Left lung (tissue), 10 donors: ENCODE results near the gene LENG9. TPM values are rescaled to one million over a fixed set of nuclear protein-coding genes. Genes with fewer than 3 reads are reported as not detected.

Experiments used
- ATAC-seq: fragments of 200-7000 bp; cut with Tn5 transposase; one replicate; pipeline ENCODE4 v1.9.1; 2020; ENCODE audit warnings: moderate library complexity
- DNase-seq, 4 donors: peaks; one replicate each; pipeline ENCODE4 v3.0.0-alpha.2; 2013 to 2020
- H3K27ac ChIP-seq, 2 donors: fragments of 200-600 bp; sonication (generic) in 1 of 2; one replicate each; pipeline versions ENCODE4 v1.5.0 to v1.8.0; 2020 to 2021
- H3K27me3 ChIP-seq, 2 donors: fragments of 200-600 bp; sonication (generic) in 1 of 2; one replicate each; pipeline versions ENCODE4 v1.5.0 to v1.8.0; 2020 to 2021
- H3K36me3 ChIP-seq, 2 donors: fragments of 200-600 bp; sonication (generic) in 1 of 2; one replicate each; pipeline versions ENCODE4 v1.5.0 to v1.8.0; 2020 to 2021
- H3K4me1 ChIP-seq, 2 donors: fragments of 200-600 bp; one replicate each; pipeline ENCODE4 v1.8.0; 2021
- H3K4me3 ChIP-seq, 2 donors: fragments of 200-600 bp; sonication (generic) in 1 of 2; one replicate each; pipeline versions ENCODE4 v1.5.0 to v1.8.0; 2020 to 2021; ENCODE audit warnings: mild to moderate bottlenecking in 1 of 2
- H3K9me3 ChIP-seq, 2 donors: fragments of 200-600 bp; sonication (generic) in 1 of 2; one replicate each; pipeline versions ENCODE4 v1.5.0 to v1.8.0; 2020 to 2021
- intact Hi-C, 2 donors: fragments of 100-400 bp; cut with DNase I; formaldehyde crosslinking; loops; one replicate each; pipeline versions ENCODE4 v1.11.2 to v1.14.2; 2022
- polyA plus RNA-seq, 6 donors: library from polyadenylated mRNA; unstranded; fragments of 120-200 nt; gene quantifications; one replicate each; pipeline ENCODE4 v1.2.1, GENCODE V29; 2013; ENCODE audit not compliant: insufficient read length in 6 of 6
- total RNA-seq, 2 donors: library from RNA; stranded (reverse); fragmentation: NEBNext Ultra II Directional; extraction: Animal tissue kit (Norgen Biotek cat#: 25700); gene quantifications; one replicate each; pipeline ENCODE4 v1.2.1, GENCODE V29; 2021
- TF ChIP-seq, protein P1 (sequence below), 2 donors: fragments of 200-600 bp; sonication (generic) in 1 of 2; IDR thresholded peaks; one replicate each; pipeline versions ENCODE4 v1.5.0 to v1.8.0; 2021; ENCODE audit warnings: antibody characterized with exemption in 2 of 2
- donor health status: DM: no; HTN: yes; CAD: no.
- donor health status: DM: no; HTN: no; CAD: no.

The LENG9 gene
- total and polyA plus RNA-seq, 8 donors = 3.2 to 8.8 (median 4.9) TPM

DNA sequence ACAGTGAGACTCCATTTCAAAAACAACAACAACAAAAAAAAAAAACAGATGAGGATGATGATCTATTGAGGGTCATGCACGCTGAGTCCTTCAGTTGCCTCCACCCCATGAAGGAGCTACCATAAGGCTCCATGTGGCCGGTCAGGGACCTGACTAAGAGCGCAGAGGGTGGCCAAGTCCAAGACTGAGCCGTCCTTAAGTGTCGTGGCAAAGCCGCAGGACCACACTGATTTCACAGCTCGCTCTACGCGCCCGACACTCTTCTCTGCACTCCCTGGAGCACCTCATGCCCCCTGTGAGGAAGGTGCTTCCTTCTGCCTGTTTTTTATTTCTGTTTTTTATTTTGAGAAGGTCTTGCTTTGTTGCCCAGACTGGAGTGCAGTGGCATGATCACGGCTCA is 36.0 kb downstream of the LENG9 start:
- no peaks in the 10 kb centered on the region for H3K9me3 ChIP-seq

DNA sequence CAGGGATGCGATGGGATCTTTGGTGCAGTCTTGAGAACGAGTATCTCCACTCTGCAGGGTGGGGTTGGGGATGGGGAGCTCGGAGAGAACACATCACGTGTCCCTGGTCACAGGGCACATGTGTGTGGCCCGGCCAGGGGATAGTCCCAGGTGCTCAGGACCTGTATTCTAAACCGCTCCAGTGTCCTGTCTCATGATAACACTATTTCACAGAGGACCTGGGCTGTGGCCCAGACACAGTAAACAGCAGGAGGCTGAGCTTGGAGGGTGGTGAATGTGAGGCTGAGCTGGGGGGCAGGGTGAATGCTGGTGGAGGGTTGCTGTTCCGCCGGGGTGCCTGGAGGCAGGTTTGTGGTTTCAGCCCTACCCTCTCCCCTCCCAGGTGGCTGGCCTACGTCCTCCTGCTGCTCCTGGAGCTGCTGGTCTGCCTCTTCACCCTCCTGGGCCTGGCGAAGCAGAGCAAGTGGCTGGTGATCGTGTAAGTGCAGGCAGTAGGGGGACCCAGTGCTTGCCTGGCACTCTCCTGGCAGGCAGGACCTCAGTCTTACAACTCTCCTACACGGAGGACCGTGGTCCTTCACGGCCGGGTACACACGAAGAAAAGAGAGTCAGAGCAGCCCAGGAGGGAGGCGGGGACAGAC is 37.2 kb downstream of the LENG9 start:
- TF ChIP-seq, protein P1, sequence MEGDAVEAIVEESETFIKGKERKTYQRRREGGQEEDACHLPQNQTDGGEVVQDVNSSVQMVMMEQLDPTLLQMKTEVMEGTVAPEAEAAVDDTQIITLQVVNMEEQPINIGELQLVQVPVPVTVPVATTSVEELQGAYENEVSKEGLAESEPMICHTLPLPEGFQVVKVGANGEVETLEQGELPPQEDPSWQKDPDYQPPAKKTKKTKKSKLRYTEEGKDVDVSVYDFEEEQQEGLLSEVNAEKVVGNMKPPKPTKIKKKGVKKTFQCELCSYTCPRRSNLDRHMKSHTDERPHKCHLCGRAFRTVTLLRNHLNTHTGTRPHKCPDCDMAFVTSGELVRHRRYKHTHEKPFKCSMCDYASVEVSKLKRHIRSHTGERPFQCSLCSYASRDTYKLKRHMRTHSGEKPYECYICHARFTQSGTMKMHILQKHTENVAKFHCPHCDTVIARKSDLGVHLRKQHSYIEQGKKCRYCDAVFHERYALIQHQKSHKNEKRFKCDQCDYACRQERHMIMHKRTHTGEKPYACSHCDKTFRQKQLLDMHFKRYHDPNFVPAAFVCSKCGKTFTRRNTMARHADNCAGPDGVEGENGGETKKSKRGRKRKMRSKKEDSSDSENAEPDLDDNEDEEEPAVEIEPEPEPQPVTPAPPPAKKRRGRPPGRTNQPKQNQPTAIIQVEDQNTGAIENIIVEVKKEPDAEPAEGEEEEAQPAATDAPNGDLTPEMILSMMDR (IDR thresholded peaks at IDR 0.05) = no peak
- Histone ChIP-seq H3K27me3 (peaks cover 0 to 96% of the 10 kb centered on the region in 2 donors), H3K4me1 (peaks cover 0 to 11% of the 10 kb centered on the region in 2 donors), H3K36me3 (no peaks in the 10 kb centered on the region), H3K27ac (no peak overlapping the region), H3K9me3 (no peaks in the 10 kb centered on the region), H3K4me3 (no peak overlapping the region)
- intact Hi-C loops = no loop called here
- no peak for DNase-seq
- ATAC-seq = no peak

More for the DNA sequence above, 36.0 kb downstream of the LENG9 start:
- DNase-seq (no peak), ATAC-seq (no peak)
- no peak overlapping the region for H3K4me3 ChIP-seq
- TF ChIP-seq, protein P1 (IDR thresholded peaks at IDR 0.05) = no peak
- no peak overlapping the region for H3K27ac ChIP-seq
- peaks cover 0 to 13% of the 10 kb centered on the region in 2 donors for H3K4me1 ChIP-seq
- H3K36me3 ChIP-seq = no peaks in the 10 kb centered on the region
- peaks cover 0 to 87% of the 10 kb centered on the region in 2 donors for H3K27me3 ChIP-seq
- intact Hi-C loops = no loop called here

DNA sequence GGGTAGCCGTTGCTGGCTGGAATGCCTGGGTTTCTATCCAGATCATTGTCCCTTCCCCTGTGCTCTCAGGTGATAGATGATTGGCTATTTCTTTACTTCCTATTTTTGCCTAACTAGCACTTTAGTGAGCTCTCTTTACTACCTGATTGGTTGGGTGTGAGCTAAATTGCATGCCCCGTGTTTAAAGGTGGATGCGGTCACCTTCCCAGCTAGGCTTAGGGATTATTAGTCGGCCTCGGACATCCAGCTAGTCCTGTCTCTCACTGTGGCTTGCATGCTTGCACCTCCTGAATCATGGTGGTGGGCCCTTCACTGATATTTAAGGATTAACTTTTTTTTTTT is 38.2 kb downstream of the LENG9 start:
- no peak for DNase-seq
- no peak for ATAC-seq
- H3K27ac ChIP-seq = no peak overlapping the region
- H3K36me3 ChIP-seq = no peaks in the 10 kb centered on the region
- peaks cover 0 to 96% of the 10 kb centered on the region in 2 donors for H3K27me3 ChIP-seq
- no peaks in the 10 kb centered on the region for H3K9me3 ChIP-seq
- no peak overlapping the region for H3K4me3 ChIP-seq
- H3K4me1 ChIP-seq = peaks cover 0 to 1% of the 10 kb centered on the region in 2 donors
- intact Hi-C loops = no loop called here
- TF ChIP-seq, protein P1 (IDR thresholded peaks at IDR 0.05) = no peak

DNA sequence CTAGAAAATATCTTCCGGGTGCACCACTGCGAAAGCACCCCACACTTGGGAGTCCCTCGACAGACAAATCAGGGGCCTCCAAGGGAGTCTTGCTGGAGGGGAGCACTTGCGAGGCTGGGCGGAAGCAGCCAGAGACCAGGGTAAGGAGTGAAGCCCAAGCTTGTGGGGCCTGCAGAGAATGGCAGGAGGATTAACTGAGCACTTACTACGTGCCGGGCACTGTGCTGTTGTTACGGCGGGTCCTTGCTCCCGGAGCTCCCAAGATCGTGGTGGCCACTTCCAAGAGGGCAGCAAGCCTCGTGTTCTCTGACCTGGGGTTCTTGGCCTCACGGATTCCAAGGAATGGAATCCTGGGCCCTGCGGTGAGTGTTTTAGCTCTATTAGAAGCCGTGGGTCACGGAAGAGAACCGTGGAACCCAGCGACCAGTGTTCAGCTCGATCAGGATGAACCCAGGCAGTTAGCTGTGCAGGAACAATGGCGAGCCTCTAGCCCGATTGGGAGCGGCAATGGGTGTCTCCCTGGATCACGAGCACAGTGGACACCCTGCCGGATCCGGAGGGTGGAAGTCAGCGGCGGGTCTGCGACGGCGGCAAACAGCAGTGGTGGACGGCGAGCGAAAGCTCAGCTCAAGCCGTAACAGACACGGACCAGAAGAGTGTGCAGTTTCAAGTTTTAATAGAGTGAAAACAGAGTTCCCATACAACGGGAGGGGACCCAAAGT is 38.8 kb downstream of the LENG9 start:
- no peaks in the 10 kb centered on the region for H3K36me3 ChIP-seq
- TF ChIP-seq, protein P1 (IDR thresholded peaks at IDR 0.05) = no peak
- no peak overlapping the region for H3K27ac ChIP-seq
- H3K9me3 ChIP-seq = no peaks in the 10 kb centered on the region
- intact Hi-C loops = no loop called here
- DNase-seq = no peak
- no peaks in the 10 kb centered on the region for H3K4me1 ChIP-seq
- H3K27me3 ChIP-seq = peaks cover 0 to 96% of the 10 kb centered on the region in 2 donors
- no peak for ATAC-seq
- H3K4me3 ChIP-seq = no peak overlapping the region

DNA sequence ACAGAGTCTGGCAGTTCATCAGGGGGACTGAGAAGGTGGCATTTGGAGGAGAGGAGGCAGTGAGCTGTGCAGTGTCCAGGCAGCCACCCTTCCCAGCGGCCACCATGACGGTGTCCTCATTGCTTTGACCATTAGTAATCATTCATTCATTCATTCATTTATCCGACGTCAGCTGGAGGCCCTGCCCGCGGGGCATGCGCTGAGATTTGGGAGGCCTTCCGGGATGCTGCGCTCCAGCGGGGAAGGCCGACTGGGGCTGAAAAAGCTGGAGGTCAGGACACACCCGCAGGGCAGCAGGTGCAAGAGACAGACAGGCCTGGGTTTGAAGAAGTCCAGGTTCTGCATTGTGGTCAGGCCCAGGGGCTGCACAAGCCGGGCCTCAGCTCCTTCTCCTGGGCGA is 39.4 kb downstream of the LENG9 start:
- TF ChIP-seq, protein P1 (IDR thresholded peaks at IDR 0.05) = no peak
- DNase-seq = no peak

More for the DNA sequence above, 39.4 kb downstream of the LENG9 start:
- H3K27ac ChIP-seq = no peak overlapping the region
- no peak for ATAC-seq
- no peaks in the 10 kb centered on the region for H3K4me1 ChIP-seq
- peaks cover 0 to 96% of the 10 kb centered on the region in 2 donors for H3K27me3 ChIP-seq
- H3K9me3 ChIP-seq = no peaks in the 10 kb centered on the region
- H3K36me3 ChIP-seq = no peaks in the 10 kb centered on the region
- intact Hi-C loops = no loop called here
- H3K4me3 ChIP-seq = no peak overlapping the region
